HG02623 (cell line): ENCODE data around the gene MPEG1.

Source experiments
- ATAC-seq: cut with Tn5 transposase; IDR thresholded peaks from one replicate; pipeline ENCODE4 v1.9.1; 2021; ENCODE audit warnings: moderate library complexity; ENCODE audit not compliant: unreplicated experiment

MPEG1 gene

GRCh38 chr11:59172345-59173079 is 40.2 kb downstream of the MPEG1 start:
- peak; percentile 28 for ATAC-seq

GRCh38 chr11:59171508-59172322 is 41.0 kb downstream of the MPEG1 start, which contains the start of gene DTX4:
DTX4 (plus strand) TSS chr11:59172132; CDS start chr11:59172596, 464 bp downstream.
- ATAC-seq, result peak; percentile 75

- ATAC-seq, result no peak
These were observed 48.7 kb downstream of the MPEG1 start for GRCh38 chr11:59164028-59164427.
